Suprapubic skin (tissue), 4 donors: ENCODE data around the gene GGCX.

ENCODE experiments used
- CTCF ChIP-seq, 2 donors: fragments of 200-600 bp in 1 of 2; fragments of 450-650 bp in 1 of 2; sonication (generic) in 1 of 2; IDR thresholded peaks; one replicate each; pipeline ENCODE4 v1.5.1; 2016 to 2019; ENCODE audit warnings: antibody characterized with exemption in 2 of 2, mild to moderate bottlenecking in 1 of 2, moderate library complexity in 1 of 2
- POLR2A ChIP-seq, 2 donors: fragments of 450-650 bp; IDR thresholded peaks; one replicate each; pipeline ENCODE4 v1.6.1; 2017; ENCODE audit warnings: antibody characterized with exemption in 2 of 2, mild to moderate bottlenecking in 2 of 2, moderate library complexity in 2 of 2
- POLR2AphosphoS5 ChIP-seq, 3 donors: sonication (generic); formaldehyde crosslinking; IDR thresholded peaks; one replicate each; pipeline ENCODE4 v1.6.1; 2017; ENCODE audit warnings: antibody characterized with exemption in 3 of 3

GRCh38 chr2:85525567-85525966, 35.7 kb downstream of the GGCX start:
- no peak for TF ChIP-seq POLR2A (IDR thresholded peaks at IDR 0.05)
- TF ChIP-seq CTCF (IDR thresholded peaks at IDR 0.05), result no peak
- TF ChIP-seq POLR2AphosphoS5 (IDR thresholded peaks at IDR 0.05), result no peak
